Measurements from ENCODE around the gene HTR3B. TPM values are rescaled to one million over a fixed set of nuclear protein-coding genes. Genes with fewer than 3 reads are reported as not detected.

HTR3B gene
- total and polyA plus RNA-seq, 2 experiments from 2014 or later = 0.42 to 0.77 TPM

DNA sequence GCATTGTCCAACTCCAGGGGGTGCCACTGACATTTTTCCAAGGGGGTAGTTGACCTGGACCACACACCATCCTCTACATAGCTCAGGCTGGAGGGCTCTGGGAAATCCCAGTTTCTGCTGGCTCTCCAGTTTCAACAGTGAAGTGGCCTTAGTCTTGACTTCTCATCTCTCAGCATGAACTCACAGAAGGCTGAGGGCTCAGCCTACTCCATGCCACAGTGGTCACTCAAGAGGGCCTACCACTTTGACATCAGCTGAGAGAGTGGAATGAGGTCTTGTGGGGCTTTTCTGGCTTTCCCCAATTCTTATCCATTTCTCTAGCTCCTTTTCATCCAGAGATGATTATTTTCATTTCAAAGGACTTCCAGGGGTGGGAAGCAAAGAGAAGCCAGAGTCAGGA lies 77.7 kb downstream of the HTR3B start:
- no peak overlapping the region for H2AFZ ChIP-seq
- no peaks in the 10 kb centered on the region for H3K9me3 ChIP-seq (ENCODE audit: low read depth)
- H3K4me3 ChIP-seq = no peak overlapping the region
- no peak overlapping the region for H3K4me2 ChIP-seq
- H3K27ac ChIP-seq = no peak overlapping the region
- no peaks in the 10 kb centered on the region for H3K9me2 ChIP-seq (replicated peaks; ENCODE audit: insufficient read depth)
- H3K27me3 ChIP-seq = peaks cover 19% of the 10 kb centered on the region
- no peaks in the 10 kb centered on the region for H3K36me3 ChIP-seq (replicated peaks; ENCODE audit: insufficient read depth, low read depth)
- TF ChIP-seq EZH2 (IDR thresholded peaks at IDR 0.05; ENCODE audit: borderline replicate concordance) = no peak
- H4K20me1 ChIP-seq (ENCODE audit: insufficient read depth, poor library complexity, severe bottlenecking) = no peaks in the 10 kb centered on the region
- no peaks in the 10 kb centered on the region for H3K4me1 ChIP-seq (ENCODE audit: insufficient read depth)
- no peak for DNase-seq (ENCODE audit: low spot score)
- H3K79me2 ChIP-seq = no peaks in the 10 kb centered on the region

DNA sequence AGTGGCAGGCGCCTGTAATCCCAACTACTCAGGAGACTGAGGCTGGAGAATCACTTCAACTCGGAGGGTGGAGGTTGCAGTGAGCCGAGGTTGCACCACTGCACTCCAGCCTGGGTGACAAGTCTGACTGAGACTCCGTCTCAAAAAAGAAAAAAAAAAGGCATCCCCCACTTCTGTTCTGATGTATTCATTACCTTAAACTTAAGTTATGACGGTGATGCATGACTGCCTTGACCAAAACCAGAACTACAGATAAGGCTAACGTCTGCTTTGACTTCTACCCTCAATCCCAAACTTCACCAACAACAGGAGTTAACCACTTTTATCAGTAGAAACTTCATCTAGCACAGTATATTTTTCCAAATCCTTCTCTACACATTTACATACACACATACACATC lies 80.2 kb downstream of the HTR3B start:
- Histone ChIP-seq H3K36me3 (replicated peaks; ENCODE audit: insufficient read depth, low read depth) (no peaks in the 10 kb centered on the region), H3K4me1 (ENCODE audit: insufficient read depth) (no peaks in the 10 kb centered on the region), H3K9me3 (ENCODE audit: low read depth) (no peaks in the 10 kb centered on the region), H3K4me2 (no peak overlapping the region), H4K20me1 (ENCODE audit: insufficient read depth, poor library complexity, severe bottlenecking) (no peaks in the 10 kb centered on the region), H3K27me3 (peaks cover 13% of the 10 kb centered on the region), H3K4me3 (no peak overlapping the region), H3K79me2 (no peaks in the 10 kb centered on the region), H3K9me2 (replicated peaks; ENCODE audit: insufficient read depth) (no peaks in the 10 kb centered on the region), H2AFZ (no peak overlapping the region), H3K27ac (no peak overlapping the region)
- no peak for DNase-seq (ENCODE audit: low spot score)
- TF ChIP-seq, protein P1, sequence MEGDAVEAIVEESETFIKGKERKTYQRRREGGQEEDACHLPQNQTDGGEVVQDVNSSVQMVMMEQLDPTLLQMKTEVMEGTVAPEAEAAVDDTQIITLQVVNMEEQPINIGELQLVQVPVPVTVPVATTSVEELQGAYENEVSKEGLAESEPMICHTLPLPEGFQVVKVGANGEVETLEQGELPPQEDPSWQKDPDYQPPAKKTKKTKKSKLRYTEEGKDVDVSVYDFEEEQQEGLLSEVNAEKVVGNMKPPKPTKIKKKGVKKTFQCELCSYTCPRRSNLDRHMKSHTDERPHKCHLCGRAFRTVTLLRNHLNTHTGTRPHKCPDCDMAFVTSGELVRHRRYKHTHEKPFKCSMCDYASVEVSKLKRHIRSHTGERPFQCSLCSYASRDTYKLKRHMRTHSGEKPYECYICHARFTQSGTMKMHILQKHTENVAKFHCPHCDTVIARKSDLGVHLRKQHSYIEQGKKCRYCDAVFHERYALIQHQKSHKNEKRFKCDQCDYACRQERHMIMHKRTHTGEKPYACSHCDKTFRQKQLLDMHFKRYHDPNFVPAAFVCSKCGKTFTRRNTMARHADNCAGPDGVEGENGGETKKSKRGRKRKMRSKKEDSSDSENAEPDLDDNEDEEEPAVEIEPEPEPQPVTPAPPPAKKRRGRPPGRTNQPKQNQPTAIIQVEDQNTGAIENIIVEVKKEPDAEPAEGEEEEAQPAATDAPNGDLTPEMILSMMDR (IDR thresholded peaks at IDR 0.05; ENCODE audit: poor library complexity) = no peak
- no peak for TF ChIP-seq EZH2phosphoT487 (IDR thresholded peaks at IDR 0.05; ENCODE audit: low read depth, severe bottlenecking, unreplicated experiment)
- TF ChIP-seq EZH2 (IDR thresholded peaks at IDR 0.05; ENCODE audit: borderline replicate concordance) = no peak
- 77% methylated on average over 6 of the region's 6 CpGs for WGBS (ENCODE audit: low lambda C conversion rate, missing lambda C conversion rate)

DNA sequence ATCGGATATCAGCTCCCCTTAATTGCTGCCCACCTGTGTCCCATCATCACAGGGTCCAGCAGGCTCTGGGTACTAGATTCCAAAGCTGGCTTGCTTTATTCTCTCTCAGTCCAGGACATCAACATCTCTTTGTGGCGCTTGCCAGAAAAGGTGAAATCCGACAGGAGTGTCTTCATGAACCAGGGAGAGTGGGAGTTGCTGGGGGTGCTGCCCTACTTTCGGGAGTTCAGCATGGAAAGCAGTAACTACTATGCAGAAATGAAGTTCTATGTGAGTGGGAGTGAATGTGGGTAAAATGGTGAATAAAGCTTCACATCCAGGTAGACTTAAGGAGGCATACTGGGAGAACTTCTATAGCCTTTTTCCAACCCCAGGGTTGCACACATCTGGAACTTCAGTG lies 81.3 kb downstream of the HTR3B start:
- H2AFZ ChIP-seq = no peak overlapping the region
- H3K27ac ChIP-seq = no peak overlapping the region
- no peak overlapping the region for H3K4me3 ChIP-seq
- H3K4me1 ChIP-seq (ENCODE audit: insufficient read depth) = no peaks in the 10 kb centered on the region
- no peak for DNase-seq (ENCODE audit: low spot score)
- no peaks in the 10 kb centered on the region for H4K20me1 ChIP-seq (ENCODE audit: insufficient read depth, poor library complexity, severe bottlenecking)
- H3K36me3 ChIP-seq (replicated peaks; ENCODE audit: insufficient read depth, low read depth) = no peaks in the 10 kb centered on the region
- no peaks in the 10 kb centered on the region for H3K9me2 ChIP-seq (replicated peaks; ENCODE audit: insufficient read depth)
- 86% methylated on average over 4 of the region's 4 CpGs for WGBS (ENCODE audit: low lambda C conversion rate, missing lambda C conversion rate)
- TF ChIP-seq, protein P1 (IDR thresholded peaks at IDR 0.05; ENCODE audit: poor library complexity) = no peak
- no peak for TF ChIP-seq EZH2phosphoT487 (IDR thresholded peaks at IDR 0.05; ENCODE audit: low read depth, severe bottlenecking, unreplicated experiment)
- TF ChIP-seq EZH2 (IDR thresholded peaks at IDR 0.05; ENCODE audit: borderline replicate concordance) = no peak
- H3K27me3 ChIP-seq = peaks cover 8% of the 10 kb centered on the region
- no peak overlapping the region for H3K4me2 ChIP-seq
- no peaks in the 10 kb centered on the region for H3K79me2 ChIP-seq
- H3K9me3 ChIP-seq (ENCODE audit: low read depth) = no peaks in the 10 kb centered on the region

DNA sequence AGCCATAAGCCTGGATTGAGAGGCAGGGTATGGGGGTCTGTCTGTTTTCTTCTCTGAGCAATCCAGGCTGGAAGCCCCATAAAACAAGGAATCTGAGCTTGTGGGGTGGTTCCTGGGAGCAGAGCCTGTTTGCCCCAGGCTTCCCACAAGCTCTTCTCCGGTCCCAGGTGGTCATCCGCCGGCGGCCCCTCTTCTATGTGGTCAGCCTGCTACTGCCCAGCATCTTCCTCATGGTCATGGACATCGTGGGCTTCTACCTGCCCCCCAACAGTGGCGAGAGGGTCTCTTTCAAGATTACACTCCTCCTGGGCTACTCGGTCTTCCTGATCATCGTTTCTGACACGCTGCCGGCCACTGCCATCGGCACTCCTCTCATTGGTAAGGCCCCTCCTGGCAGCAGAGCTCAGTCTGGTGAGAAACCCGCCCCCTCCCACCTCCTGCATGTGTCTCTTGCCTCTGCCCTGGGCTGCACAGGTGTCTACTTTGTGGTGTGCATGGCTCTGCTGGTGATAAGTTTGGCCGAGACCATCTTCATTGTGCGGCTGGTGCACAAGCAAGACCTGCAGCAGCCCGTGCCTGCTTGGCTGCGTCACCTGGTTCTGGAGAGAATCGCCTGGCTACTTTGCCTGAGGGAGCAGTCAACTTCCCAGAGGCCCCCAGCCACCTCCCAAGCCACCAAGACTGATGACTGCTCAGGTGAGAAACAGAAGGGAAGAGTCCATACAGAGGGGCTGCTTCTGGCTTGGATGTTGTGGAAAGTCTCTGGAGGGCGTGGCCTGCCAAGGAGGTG lies 82.0 kb downstream of the HTR3B start:
- WGBS (ENCODE audit: low lambda C conversion rate, missing lambda C conversion rate) = 88% methylated on average over 18 of the region's 18 CpGs

More for the DNA sequence above, 82.0 kb downstream of the HTR3B start:
- Histone ChIP-seq H3K27me3 (peaks cover 8% of the 10 kb centered on the region), H4K20me1 (ENCODE audit: insufficient read depth, poor library complexity, severe bottlenecking) (no peaks in the 10 kb centered on the region), H3K4me2 (no peak overlapping the region), H3K36me3 (replicated peaks; ENCODE audit: insufficient read depth, low read depth) (no peaks in the 10 kb centered on the region), H3K4me1 (ENCODE audit: insufficient read depth) (no peaks in the 10 kb centered on the region), H2AFZ (no peak overlapping the region), H3K9me2 (replicated peaks; ENCODE audit: insufficient read depth) (no peaks in the 10 kb centered on the region), H3K4me3 (no peak overlapping the region), H3K9me3 (ENCODE audit: low read depth) (no peaks in the 10 kb centered on the region), H3K79me2 (no peaks in the 10 kb centered on the region), H3K27ac (no peak overlapping the region)
- TF ChIP-seq EZH2 (IDR thresholded peaks at IDR 0.05; ENCODE audit: borderline replicate concordance) = no peak
- no peak for TF ChIP-seq EZH2phosphoT487 (IDR thresholded peaks at IDR 0.05; ENCODE audit: low read depth, severe bottlenecking, unreplicated experiment)
- TF ChIP-seq, protein P1 (IDR thresholded peaks at IDR 0.05; ENCODE audit: poor library complexity) = no peak
- no peak for DNase-seq (ENCODE audit: low spot score)

Measured in hepatocyte (in vitro differentiated cells).